ENCODE measurements around the gene KCNIP1. TPM values are rescaled to one million over a fixed set of nuclear protein-coding genes. Genes with fewer than 3 reads are reported as not detected.

Gene KCNIP1
- total and polyA plus RNA-seq, 2 experiments from 2014 or later = 0.43 to 0.80 TPM

DNA sequence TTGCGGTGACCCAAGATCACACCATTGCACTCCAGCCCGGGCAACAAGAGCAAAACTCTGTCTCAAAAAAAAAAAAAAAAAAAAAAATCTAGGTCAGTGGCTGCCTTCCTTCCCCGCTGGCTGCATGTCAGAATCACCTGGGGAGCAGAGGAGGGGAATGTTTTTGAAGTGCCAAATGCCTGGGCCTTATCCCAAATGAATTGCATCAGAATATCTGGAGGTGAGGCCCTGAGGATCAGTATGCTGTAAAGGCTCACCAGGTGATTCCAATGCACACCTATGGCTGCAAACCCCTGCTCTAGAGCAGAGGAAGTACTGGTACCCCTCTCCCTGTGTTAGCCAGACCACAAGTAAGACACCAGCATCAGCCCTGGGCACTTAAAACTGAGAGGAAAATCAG, 235.0 kb downstream of the KCNIP1 start:
- H3K4me3 ChIP-seq = no peak overlapping the region
- DNase-seq (ENCODE audit: low spot score) = no peak
- no peak overlapping the region for H2AFZ ChIP-seq
- no peaks in the 10 kb centered on the region for H3K9me3 ChIP-seq (ENCODE audit: low read depth)
- no peaks in the 10 kb centered on the region for H4K20me1 ChIP-seq (ENCODE audit: insufficient read depth, poor library complexity, severe bottlenecking)
- no peaks in the 10 kb centered on the region for H3K79me2 ChIP-seq
- H3K4me2 ChIP-seq = no peak overlapping the region
- no peaks in the 10 kb centered on the region for H3K4me1 ChIP-seq (ENCODE audit: insufficient read depth)
- 86% methylated on average over 3 of the region's 3 CpGs for WGBS (ENCODE audit: low lambda C conversion rate, missing lambda C conversion rate)
- no peak for TF ChIP-seq EZH2 (IDR thresholded peaks at IDR 0.05; ENCODE audit: borderline replicate concordance)
- TF ChIP-seq CTCF (IDR thresholded peaks at IDR 0.05; ENCODE audit: poor library complexity) = no peak
- no peak for TF ChIP-seq EZH2phosphoT487 (IDR thresholded peaks at IDR 0.05; ENCODE audit: low read depth, severe bottlenecking, unreplicated experiment)
- no peaks in the 10 kb centered on the region for H3K36me3 ChIP-seq (replicated peaks; ENCODE audit: insufficient read depth, low read depth)
- no peaks in the 10 kb centered on the region for H3K27me3 ChIP-seq
- no peaks in the 10 kb centered on the region for H3K9me2 ChIP-seq (replicated peaks; ENCODE audit: insufficient read depth)
- no peak overlapping the region for H3K27ac ChIP-seq

DNA sequence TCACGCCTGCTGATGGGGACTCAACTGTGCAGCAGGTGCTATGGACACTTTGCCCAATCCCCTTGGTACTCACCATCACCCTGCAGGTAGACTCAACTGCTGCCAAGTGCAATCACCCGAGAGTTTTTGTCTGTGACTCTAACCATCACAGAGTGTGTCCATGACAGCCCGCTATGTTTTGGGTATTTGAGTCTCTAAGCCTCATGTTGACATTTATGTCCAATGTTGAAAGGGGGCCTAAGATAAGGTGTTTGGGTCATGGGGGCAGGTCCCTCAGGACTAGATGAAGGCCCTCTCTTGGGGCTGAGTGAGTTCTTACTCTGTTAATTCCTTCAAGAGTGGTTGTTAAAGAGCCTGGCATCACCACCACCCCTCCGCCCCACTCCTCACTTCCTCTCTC, 235.6 kb downstream of the KCNIP1 start:
- Histone ChIP-seq H3K27me3 (no peaks in the 10 kb centered on the region), H3K36me3 (replicated peaks; ENCODE audit: insufficient read depth, low read depth) (no peaks in the 10 kb centered on the region), H4K20me1 (ENCODE audit: insufficient read depth, poor library complexity, severe bottlenecking) (no peaks in the 10 kb centered on the region), H3K4me2 (no peak overlapping the region), H3K9me3 (ENCODE audit: low read depth) (no peaks in the 10 kb centered on the region), H3K9me2 (replicated peaks; ENCODE audit: insufficient read depth) (no peaks in the 10 kb centered on the region), H3K27ac (no peak overlapping the region), H2AFZ (no peak overlapping the region), H3K79me2 (no peaks in the 10 kb centered on the region), H3K4me1 (ENCODE audit: insufficient read depth) (no peaks in the 10 kb centered on the region), H3K4me3 (no peak overlapping the region)
- DNase-seq (ENCODE audit: low spot score) = no peak
- 93% methylated on average over 4 of the region's 4 CpGs for WGBS (ENCODE audit: low lambda C conversion rate, missing lambda C conversion rate)
- TF ChIP-seq EZH2phosphoT487 (IDR thresholded peaks at IDR 0.05; ENCODE audit: low read depth, severe bottlenecking, unreplicated experiment) = no peak
- TF ChIP-seq CTCF (IDR thresholded peaks at IDR 0.05; ENCODE audit: poor library complexity) = no peak

GRCh38 chr5:170740551-170741205, 236.9 kb downstream of the KCNIP1 start:
- 85% methylated on average over 3 of the region's 3 CpGs for WGBS (ENCODE audit: low lambda C conversion rate, missing lambda C conversion rate)
- H3K27me3 ChIP-seq = no peaks in the 10 kb centered on the region
- TF ChIP-seq CTCF (IDR thresholded peaks at IDR 0.05; ENCODE audit: poor library complexity) = no peak
- no peak for TF ChIP-seq EZH2phosphoT487 (IDR thresholded peaks at IDR 0.05; ENCODE audit: low read depth, severe bottlenecking, unreplicated experiment)
- TF ChIP-seq EZH2 (IDR thresholded peaks at IDR 0.05; ENCODE audit: borderline replicate concordance) = no peak

More at GRCh38 chr5:170740551-170741205, 236.9 kb downstream of the KCNIP1 start:
- Histone ChIP-seq H3K4me2 (no peak overlapping the region), H3K27ac (no peak overlapping the region), H3K9me3 (ENCODE audit: low read depth) (no peaks in the 10 kb centered on the region), H3K79me2 (no peaks in the 10 kb centered on the region), H3K9me2 (replicated peaks; ENCODE audit: insufficient read depth) (no peaks in the 10 kb centered on the region), H3K4me3 (no peak overlapping the region), H3K4me1 (ENCODE audit: insufficient read depth) (no peaks in the 10 kb centered on the region), H2AFZ (no peak overlapping the region), H4K20me1 (ENCODE audit: insufficient read depth, poor library complexity, severe bottlenecking) (no peaks in the 10 kb centered on the region), H3K36me3 (replicated peaks; ENCODE audit: insufficient read depth, low read depth) (no peaks in the 10 kb centered on the region)
- no peak for DNase-seq (ENCODE audit: low spot score)

Measured in hepatocyte (in vitro differentiated cells).